Parathyroid adenoma (tissue), 2 donors: ENCODE results near the gene SNAI3.

Experiments used
- H2AFZ ChIP-seq: fragments of 300-600 bp; sonication (generic); one replicate; pipeline ENCODE4 v1.7.0; 2017; ENCODE audit warnings: antibody characterized with exemption, mild to moderate bottlenecking
- H3K27ac ChIP-seq: fragments of 300-600 bp; sonication (generic); one replicate; pipeline ENCODE4 v1.7.0; 2017
- H3K27me3 ChIP-seq: fragments of 300-600 bp; sonication (generic); one replicate; pipeline ENCODE4 v1.7.0; 2017; ENCODE audit warnings: low read length; ENCODE audit not compliant: control insufficient read depth, insufficient read depth
- H3K36me3 ChIP-seq: fragments of 300-600 bp; sonication (generic); one replicate; pipeline ENCODE4 v1.7.0; 2017; ENCODE audit warnings: low read length; ENCODE audit not compliant: control insufficient read depth, insufficient read depth
- H3K4me1 ChIP-seq: fragments of 300-600 bp; sonication (generic); one replicate; pipeline ENCODE4 v1.7.0; 2017; ENCODE audit warnings: control low read depth
- H3K4me2 ChIP-seq: fragments of 300-600 bp; sonication (generic); one replicate; pipeline ENCODE4 v1.7.0; 2017; ENCODE audit warnings: low read length
- H3K4me3 ChIP-seq: fragments of 300-600 bp; sonication (generic); one replicate; pipeline ENCODE4 v1.7.0; 2017; ENCODE audit warnings: low read depth, low read length
- H3K79me2 ChIP-seq: fragments of 300-600 bp; sonication (generic); one replicate; pipeline ENCODE4 v1.7.0; 2017; ENCODE audit warnings: control low read depth
- H3K9ac ChIP-seq: fragments of 300-600 bp; sonication (generic); one replicate; pipeline ENCODE4 v1.7.0; 2017; ENCODE audit warnings: mild to moderate bottlenecking
- H3K9me3 ChIP-seq: fragments of 300-600 bp; sonication (generic); one replicate; pipeline ENCODE4 v1.7.0; 2017; ENCODE audit warnings: low read length; ENCODE audit not compliant: control insufficient read depth
- CTCF ChIP-seq: fragments of 300-600 bp; sonication (generic); IDR thresholded peaks from one replicate; pipeline ENCODE4 v1.7.0; 2017; ENCODE audit warnings: antibody characterized with exemption, mild to moderate bottlenecking
- donor health status: primary hyperparathyroidism.

SNAI3 gene

GRCh38 chr16:88677721-88678120 lies 8.6 kb downstream of the SNAI3 start:
- H3K79me2 ChIP-seq = no peaks in the 10 kb centered on the region
- H3K9me3 ChIP-seq = no peaks in the 10 kb centered on the region
- H3K9ac ChIP-seq = no peak overlapping the region
- H2AFZ ChIP-seq = no peak overlapping the region
- H3K4me2 ChIP-seq = no peak overlapping the region
- no peak for TF ChIP-seq CTCF
- no peaks in the 10 kb centered on the region for H3K4me1 ChIP-seq
- H3K27ac ChIP-seq = no peak overlapping the region
- no peak overlapping the region for H3K4me3 ChIP-seq
- H3K36me3 ChIP-seq = no peaks in the 10 kb centered on the region
- no peaks in the 10 kb centered on the region for H3K27me3 ChIP-seq

GRCh38 chr16:88676502-88677242 lies 9.6 kb downstream of the SNAI3 start:
- H3K9me3 ChIP-seq = no peaks in the 10 kb centered on the region
- H3K4me1 ChIP-seq = no peaks in the 10 kb centered on the region
- no peak overlapping the region for H2AFZ ChIP-seq
- no peak for TF ChIP-seq CTCF
- H3K36me3 ChIP-seq = no peaks in the 10 kb centered on the region
- no peaks in the 10 kb centered on the region for H3K27me3 ChIP-seq
- H3K9ac ChIP-seq = no peak overlapping the region
- H3K4me3 ChIP-seq = no peak overlapping the region
- H3K79me2 ChIP-seq = no peaks in the 10 kb centered on the region
- no peak overlapping the region for H3K4me2 ChIP-seq
- H3K27ac ChIP-seq = no peak overlapping the region

- H3K4me2 ChIP-seq = no peak overlapping the region
- H3K4me1 ChIP-seq = no peaks in the 10 kb centered on the region
- H3K27ac ChIP-seq = no peak overlapping the region
- no peaks in the 10 kb centered on the region for H3K27me3 ChIP-seq
- no peaks in the 10 kb centered on the region for H3K79me2 ChIP-seq
- no peak overlapping the region for H3K9ac ChIP-seq
- H3K36me3 ChIP-seq = no peaks in the 10 kb centered on the region
- H2AFZ ChIP-seq = no peak overlapping the region
- no peak for TF ChIP-seq CTCF
- no peak overlapping the region for H3K4me3 ChIP-seq
- no peaks in the 10 kb centered on the region for H3K9me3 ChIP-seq
These were observed 12.5 kb downstream of the SNAI3 start for GRCh38 chr16:88673716-88674379.

GRCh38 chr16:88672776-88673175 lies 13.5 kb downstream of the SNAI3 start:
- no peak overlapping the region for H3K27ac ChIP-seq
- H3K9ac ChIP-seq = no peak overlapping the region

More at GRCh38 chr16:88672776-88673175, 13.5 kb downstream of the SNAI3 start:
- Histone ChIP-seq H3K36me3 (no peaks in the 10 kb centered on the region), H3K4me3 (no peak overlapping the region), H2AFZ (no peak overlapping the region), H3K79me2 (no peaks in the 10 kb centered on the region), H3K27me3 (no peaks in the 10 kb centered on the region), H3K9me3 (no peaks in the 10 kb centered on the region), H3K4me1 (no peaks in the 10 kb centered on the region), H3K4me2 (no peak overlapping the region)
- TF ChIP-seq CTCF = no peak
